Heart left ventricle (tissue), 13 donors: ENCODE results near the gene ZGPAT.

Source experiments
- POLR2A ChIP-seq, 2 donors: fragments of 450-650 bp; IDR thresholded peaks; one replicate each; pipeline ENCODE4 v1.6.1; 2017; ENCODE audit warnings: antibody characterized with exemption in 2 of 2, mild to moderate bottlenecking in 2 of 2, moderate library complexity in 2 of 2
- TF ChIP-seq, protein P1 (sequence below), 12 donors: fragments of 200-600 bp; sonication (generic) in 4 of 12; IDR thresholded peaks; one replicate each; pipeline versions ENCODE4 v1.5.0 to v1.8.0; 2018 to 2022; ENCODE audit warnings: antibody characterized with exemption in 12 of 12, mild to moderate bottlenecking in 5 of 12
- donor health status: ischemic (EF 13 %, LVEDD 7.1; RV severe dilation, severe dysfunction).
- donor health status: DM: no; HTN: yes; CAD: no.
- donor health status: DM: no; HTN: no; CAD: no.
- donor health status: ischemic (EF 25% LVEDD 6.9; RV normal size, moderate dysfunction).
- donor health status: ischemic (EF 25% LVEDD 5.7; RV mildly dilated, moderate dysfunction).
- donor health status: ischemic (EF 35%, LVEDD 5.7; RV mildly dilated, moderate dysfunction).
- donor health status: nonischemic (EF 11% LVEDD 7.7; RV severe dilation, severe dysfunction).
- donor health status: DM: yes; HTN: yes; CAD: no.
- donor health status: PGD.
- donor health status: ischemic (EF 29% LVEDD 5.4; RV normal size, mild dysfunction).
- donor health status: nonischemic (EF 23%, LVEDD 6.1; RV moderate dilation, normal function).

DNA sequence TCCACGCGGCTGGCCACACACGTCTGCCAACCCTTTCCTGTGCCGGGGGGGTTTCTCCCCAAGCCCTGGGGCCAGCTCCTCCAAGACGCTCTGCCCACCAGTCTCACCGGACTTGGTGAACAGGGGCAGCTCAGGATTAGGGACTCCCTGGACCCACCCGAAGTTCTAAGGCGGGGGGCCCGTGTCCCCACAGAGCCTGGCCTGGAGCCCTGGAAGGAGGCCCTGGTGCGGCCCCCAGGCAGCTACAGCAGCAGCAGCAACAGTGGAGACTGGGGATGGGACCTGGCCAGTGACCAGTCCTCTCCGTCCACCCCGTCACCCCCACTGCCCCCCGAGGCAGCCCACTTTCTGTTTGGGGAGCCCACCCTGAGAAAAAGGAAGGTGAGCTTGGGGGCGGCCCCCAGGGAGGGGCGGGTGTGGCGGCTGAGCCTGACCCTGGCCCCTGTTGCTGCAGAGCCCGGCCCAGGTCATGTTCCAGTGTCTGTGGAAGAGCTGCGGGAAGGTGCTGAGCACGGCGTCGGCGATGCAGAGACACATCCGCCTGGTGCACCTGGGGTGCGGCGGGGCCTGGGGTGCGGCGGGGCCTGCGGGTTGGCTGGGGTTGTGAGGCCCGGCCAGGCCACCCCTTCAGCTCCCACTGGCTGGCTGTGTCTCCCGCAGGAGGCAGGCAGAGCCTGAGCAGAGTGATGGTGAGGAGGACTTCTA, 34.0 kb downstream of the ZGPAT start:
- TF ChIP-seq POLR2A (IDR thresholded peaks at IDR 0.05) = no peak
- TF ChIP-seq, protein P1, sequence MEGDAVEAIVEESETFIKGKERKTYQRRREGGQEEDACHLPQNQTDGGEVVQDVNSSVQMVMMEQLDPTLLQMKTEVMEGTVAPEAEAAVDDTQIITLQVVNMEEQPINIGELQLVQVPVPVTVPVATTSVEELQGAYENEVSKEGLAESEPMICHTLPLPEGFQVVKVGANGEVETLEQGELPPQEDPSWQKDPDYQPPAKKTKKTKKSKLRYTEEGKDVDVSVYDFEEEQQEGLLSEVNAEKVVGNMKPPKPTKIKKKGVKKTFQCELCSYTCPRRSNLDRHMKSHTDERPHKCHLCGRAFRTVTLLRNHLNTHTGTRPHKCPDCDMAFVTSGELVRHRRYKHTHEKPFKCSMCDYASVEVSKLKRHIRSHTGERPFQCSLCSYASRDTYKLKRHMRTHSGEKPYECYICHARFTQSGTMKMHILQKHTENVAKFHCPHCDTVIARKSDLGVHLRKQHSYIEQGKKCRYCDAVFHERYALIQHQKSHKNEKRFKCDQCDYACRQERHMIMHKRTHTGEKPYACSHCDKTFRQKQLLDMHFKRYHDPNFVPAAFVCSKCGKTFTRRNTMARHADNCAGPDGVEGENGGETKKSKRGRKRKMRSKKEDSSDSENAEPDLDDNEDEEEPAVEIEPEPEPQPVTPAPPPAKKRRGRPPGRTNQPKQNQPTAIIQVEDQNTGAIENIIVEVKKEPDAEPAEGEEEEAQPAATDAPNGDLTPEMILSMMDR (IDR thresholded peaks at IDR 0.05) = no peak
